Activated naive CD4-positive, alpha-beta T cell treated with anti-CD3 and anti-CD28 coated beads, Interleukin-2, amount 50 U/mL, for 24 hours (primary cell): ENCODE results near the gene CTRB2.
"Not testable (repeated sequence)": the region's sequence is repeated elsewhere in the genome, so short reads cannot be mapped to it uniquely, and the experiment has no call there.

Experiments used
- H3K27ac Mint-ChIP-seq: one replicate; pipeline ENCODE4 v1.8.0; 2021; ENCODE audit warnings: mild to moderate bottlenecking, mixed read lengths
- H3K27me3 Mint-ChIP-seq: one replicate; pipeline ENCODE4 v1.8.0; 2021; ENCODE audit warnings: mixed read lengths
- H3K36me3 Mint-ChIP-seq: one replicate; pipeline ENCODE4 v1.8.0; 2021; ENCODE audit warnings: mixed read lengths
- H3K4me1 Mint-ChIP-seq: one replicate; pipeline ENCODE4 v1.8.0; 2021; ENCODE audit warnings: mixed read lengths
- H3K4me3 Mint-ChIP-seq: one replicate; pipeline ENCODE4 v1.8.0; 2021; ENCODE audit warnings: mild to moderate bottlenecking, mixed read lengths
- H3K9me3 Mint-ChIP-seq: one replicate; pipeline ENCODE4 v1.8.0; 2021; ENCODE audit warnings: mixed read lengths

The CTRB2 gene

DNA sequence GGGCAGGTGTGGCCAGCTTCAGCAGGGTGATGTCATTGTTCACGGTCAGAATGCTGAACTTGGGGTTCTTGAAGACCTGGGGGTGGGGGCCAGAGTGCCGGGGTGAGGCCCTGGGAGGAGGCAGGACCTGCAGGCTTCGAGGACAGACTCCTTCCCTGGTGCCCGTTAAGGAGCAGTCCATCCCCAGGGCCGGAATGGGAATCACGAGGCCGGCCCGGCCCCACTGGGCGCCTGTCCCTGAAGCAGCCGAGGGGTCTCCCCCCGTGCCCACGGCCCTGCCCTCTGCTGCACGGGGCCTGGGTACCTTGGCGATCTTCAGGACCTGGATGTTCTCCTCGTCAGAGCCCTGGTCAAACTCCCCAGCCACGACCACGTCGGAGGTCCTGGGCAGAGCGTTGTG is 1.5 kb downstream of the CTRB2 start:
- H3K36me3 Mint-ChIP-seq, H3K27ac Mint-ChIP-seq, H3K9me3 Mint-ChIP-seq, H3K27me3 Mint-ChIP-seq, H3K4me3 Mint-ChIP-seq: not testable (repeated sequence)
- peaks cover 17% of the 10 kb centered on the region for H3K4me1 Mint-ChIP-seq

DNA sequence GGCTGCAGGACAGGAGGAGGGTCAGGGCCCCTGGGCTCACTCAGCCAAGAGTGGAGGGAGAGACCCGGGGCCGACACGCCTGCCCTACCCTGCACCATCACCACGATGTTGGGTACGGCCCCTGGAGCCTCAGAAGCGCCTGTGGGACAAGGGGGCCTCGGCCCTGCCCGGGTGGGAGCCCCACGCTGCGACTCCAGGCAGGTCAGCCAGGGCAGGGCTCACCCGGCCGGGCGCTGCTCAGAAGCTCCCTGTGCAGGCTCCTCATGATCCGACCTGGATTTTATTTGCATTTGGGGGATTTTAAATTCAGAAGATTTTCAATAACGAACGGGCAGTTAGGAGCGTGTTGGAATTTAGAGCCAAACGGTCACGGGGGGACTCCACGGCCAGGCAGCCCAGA is 2.1 kb downstream of the CTRB2 start:
- peaks cover 21% of the 10 kb centered on the region for H3K4me1 Mint-ChIP-seq
- not testable (repeated sequence) for H3K27ac Mint-ChIP-seq, H3K4me3 Mint-ChIP-seq, H3K9me3 Mint-ChIP-seq, H3K36me3 Mint-ChIP-seq, H3K27me3 Mint-ChIP-seq

DNA sequence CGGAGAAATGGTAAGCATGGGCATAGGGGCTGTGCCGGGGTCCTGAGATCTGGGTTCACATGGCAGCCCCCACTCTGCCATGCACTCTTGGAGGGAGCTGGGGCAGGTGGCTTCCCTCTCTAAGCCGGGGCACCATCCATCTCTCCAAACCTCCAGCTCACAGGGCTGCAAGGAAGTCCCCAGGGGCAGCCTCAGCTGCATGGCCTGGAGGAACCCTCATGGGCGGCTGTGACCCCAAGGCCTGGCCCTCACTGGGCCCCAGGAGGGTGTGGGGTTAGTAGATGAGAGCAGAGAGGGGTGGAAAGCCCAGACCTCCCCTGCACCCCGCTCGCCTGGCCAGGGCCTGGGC is 2.6 kb downstream of the CTRB2 start:
- Mint-ChIP-seq H3K4me3 (no peak overlapping the region), H3K27me3 (no peaks in the 10 kb centered on the region), H3K4me1 (peaks cover 22% of the 10 kb centered on the region), H3K27ac (no peak overlapping the region), H3K36me3 (no peaks in the 10 kb centered on the region), H3K9me3 (no peaks in the 10 kb centered on the region)

DNA sequence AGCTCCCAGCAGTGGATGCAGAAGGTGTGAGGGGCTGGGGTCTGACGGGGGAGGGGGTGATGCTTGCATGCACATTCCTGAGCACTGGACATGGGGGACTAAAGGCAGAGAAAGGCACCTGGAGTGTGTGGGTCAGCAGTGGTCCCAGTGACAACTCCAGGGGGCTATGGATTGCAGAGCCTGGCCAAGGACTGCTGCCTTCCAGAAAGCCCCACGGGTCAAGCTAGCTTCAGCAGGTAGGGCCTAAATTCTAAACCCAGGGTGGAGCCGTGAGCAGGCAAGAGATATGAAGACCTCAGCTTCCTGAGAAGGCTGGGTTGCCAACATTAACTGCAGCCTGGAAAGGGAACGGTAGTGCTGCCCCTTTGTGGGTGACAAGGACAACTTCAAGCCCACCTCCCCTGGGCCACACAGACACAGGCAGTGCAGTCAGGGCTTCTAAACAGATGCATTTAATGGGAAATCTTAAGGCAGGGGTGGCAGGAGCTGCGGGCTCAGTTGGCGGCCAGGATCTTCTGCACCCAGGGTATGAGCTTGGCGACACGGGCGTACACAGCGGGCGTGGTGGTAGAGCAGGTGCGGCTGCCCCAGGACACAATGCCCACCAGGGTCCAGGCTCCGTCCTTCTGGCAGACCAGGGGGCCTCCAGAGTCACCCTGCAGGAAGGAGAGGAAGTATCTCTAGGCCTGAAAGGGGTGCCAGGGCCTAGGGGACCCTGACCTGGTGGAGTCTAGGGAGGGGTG is 3.1 kb downstream of the CTRB2 start:
- no peaks in the 10 kb centered on the region for H3K9me3 Mint-ChIP-seq
- H3K4me1 Mint-ChIP-seq = peaks cover 25% of the 10 kb centered on the region
- no peaks in the 10 kb centered on the region for H3K27me3 Mint-ChIP-seq
- H3K36me3 Mint-ChIP-seq = no peaks in the 10 kb centered on the region
- H3K4me3 Mint-ChIP-seq = no peak overlapping the region
- no peak overlapping the region for H3K27ac Mint-ChIP-seq

DNA sequence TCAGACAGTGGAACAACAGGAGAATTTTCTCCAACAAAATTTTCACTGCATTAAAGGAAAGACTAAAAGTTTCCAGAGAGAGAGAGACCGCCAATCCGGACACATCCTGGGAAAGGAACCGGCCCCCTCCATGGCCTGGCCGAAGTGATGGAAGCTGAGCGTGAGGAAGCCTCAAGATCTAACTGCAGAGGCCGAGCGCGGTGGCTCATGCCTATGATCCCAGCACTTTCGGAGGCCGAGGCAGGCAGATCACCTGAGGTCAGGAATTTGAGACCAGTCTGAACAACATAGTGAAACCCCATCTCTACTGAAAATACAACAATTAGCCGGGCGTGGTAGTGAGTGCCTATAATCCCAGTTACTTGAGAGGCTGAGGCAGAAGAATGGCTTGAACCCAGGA is 3.9 kb downstream of the CTRB2 start:
- Mint-ChIP-seq H3K27ac (no peak overlapping the region), H3K4me3 (no peak overlapping the region), H3K27me3 (peaks cover 4% of the 10 kb centered on the region)

DNA sequence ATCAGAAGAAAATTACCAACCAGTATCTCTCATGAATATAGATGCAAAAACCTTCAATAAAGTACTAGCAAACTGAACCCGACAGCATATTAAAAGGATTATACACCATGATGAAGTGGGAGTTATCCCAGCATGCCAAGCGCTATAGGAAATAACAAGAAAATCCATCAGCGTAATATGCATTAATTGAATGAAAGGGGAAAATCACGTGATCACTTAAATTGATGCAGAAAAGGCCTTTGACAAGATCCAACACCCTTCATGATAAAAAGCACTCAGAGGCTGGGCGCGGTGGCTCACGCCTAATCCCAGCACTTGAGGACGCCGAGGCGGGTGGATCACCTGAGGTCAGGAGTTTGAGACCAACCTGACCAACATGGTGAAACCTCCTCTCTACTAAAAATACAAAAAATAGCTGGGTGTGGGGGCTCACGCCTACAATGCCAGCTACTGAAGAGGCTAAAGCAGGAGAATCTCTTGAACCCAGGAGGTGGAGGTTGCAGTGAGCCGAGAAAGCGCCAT is 4.8 kb downstream of the CTRB2 start:
- Mint-ChIP-seq H3K36me3 (no peaks in the 10 kb centered on the region), H3K9me3 (no peaks in the 10 kb centered on the region), H3K27me3 (peaks cover 8% of the 10 kb centered on the region)

More for the DNA sequence above, 3.9 kb downstream of the CTRB2 start:
- Mint-ChIP-seq H3K9me3 (no peaks in the 10 kb centered on the region), H3K36me3 (no peaks in the 10 kb centered on the region), H3K4me1 (peaks cover 25% of the 10 kb centered on the region)

DNA sequence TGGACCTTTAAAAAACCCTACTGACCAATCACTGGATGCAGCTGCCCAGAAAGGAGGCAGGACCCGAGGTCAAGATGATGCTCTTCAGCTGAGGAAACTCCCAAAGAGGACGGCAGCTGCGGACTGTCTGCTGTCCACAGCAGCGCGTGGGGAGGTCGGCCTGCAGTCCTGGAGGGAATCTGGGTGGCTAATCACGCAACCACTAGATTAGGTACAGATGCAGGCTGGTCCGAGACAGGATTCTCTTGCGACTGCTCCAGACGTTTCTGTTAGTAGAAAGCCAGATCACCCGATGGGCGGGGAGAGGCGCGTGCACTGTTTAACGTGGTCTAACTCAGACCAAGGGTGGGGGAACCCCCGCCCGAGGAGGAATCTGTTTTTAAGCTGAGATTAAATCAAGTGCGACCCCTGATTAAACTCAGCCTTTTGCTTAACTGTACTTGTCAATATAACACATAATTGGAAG is 8.8 kb downstream of the CTRB2 start:
- Mint-ChIP-seq H3K27me3 (peaks cover 8% of the 10 kb centered on the region), H3K36me3 (no peaks in the 10 kb centered on the region), H3K27ac (no peak overlapping the region), H3K4me3 (no peak overlapping the region), H3K4me1 (peaks cover 25% of the 10 kb centered on the region), H3K9me3 (no peaks in the 10 kb centered on the region)

More for the DNA sequence above, 4.8 kb downstream of the CTRB2 start:
- no peak overlapping the region for H3K27ac Mint-ChIP-seq
- H3K4me1 Mint-ChIP-seq = peaks cover 25% of the 10 kb centered on the region
- H3K4me3 Mint-ChIP-seq = no peak overlapping the region

DNA sequence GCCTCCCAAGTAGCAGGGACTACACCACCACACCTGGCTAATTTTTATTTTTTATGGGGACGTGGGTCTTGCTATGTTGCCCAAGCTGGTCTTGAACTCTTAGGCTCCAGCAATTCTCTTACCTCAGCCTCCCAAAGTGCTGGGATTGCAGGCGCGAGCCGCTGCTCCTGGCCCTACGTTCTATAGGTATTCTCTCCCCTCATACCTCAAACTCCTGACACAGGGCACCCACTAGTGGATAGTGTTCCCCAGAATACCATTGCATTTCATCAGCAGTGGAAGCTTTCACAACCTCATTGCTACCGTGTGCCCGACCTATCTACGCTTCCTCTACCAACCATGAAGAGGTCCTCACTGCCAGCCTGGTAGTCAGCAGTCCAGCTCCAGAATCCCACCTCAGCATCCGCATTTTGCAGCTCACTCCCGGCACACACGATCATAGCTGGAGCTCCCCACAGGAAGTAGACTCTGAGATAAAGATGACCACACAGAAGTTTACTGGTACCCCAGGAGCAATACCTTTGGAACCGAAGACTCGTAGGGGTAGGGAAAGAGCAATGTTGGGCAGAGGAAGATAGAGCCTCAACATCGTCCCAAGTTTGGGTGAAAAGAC is 9.3 kb downstream of the CTRB2 start:
- Mint-ChIP-seq H3K36me3 (no peaks in the 10 kb centered on the region), H3K4me1 (peaks cover 25% of the 10 kb centered on the region), H3K4me3 (no peak overlapping the region)

DNA sequence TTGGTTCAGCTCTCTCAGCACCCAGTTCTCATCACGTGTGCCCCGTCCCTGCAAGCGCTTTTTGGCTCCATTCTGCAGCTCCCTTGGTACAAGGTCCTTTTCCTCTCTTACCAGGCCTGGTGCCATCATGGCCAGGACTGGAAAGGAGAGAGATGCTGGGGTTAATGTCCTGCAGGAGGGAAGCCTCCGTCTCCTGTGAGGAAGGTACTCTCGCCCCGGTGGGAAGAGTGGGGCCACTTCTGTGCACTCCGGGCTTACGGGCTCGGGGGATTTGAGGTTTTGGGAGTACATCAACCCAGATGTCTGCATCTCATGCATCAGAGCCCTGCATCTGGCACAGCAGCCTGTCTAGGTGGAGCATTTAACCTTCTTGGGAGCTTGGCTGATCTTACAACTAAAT is 10.1 kb downstream of the CTRB2 start:
- H3K36me3 Mint-ChIP-seq = no peaks in the 10 kb centered on the region
- H3K27ac Mint-ChIP-seq = no peak overlapping the region
- no peak overlapping the region for H3K4me3 Mint-ChIP-seq
- H3K27me3 Mint-ChIP-seq = peaks cover 8% of the 10 kb centered on the region
- no peaks in the 10 kb centered on the region for H3K9me3 Mint-ChIP-seq
- peaks cover 22% of the 10 kb centered on the region for H3K4me1 Mint-ChIP-seq

More for the DNA sequence above, 9.3 kb downstream of the CTRB2 start:
- Mint-ChIP-seq H3K27me3 (peaks cover 8% of the 10 kb centered on the region), H3K27ac (no peak overlapping the region), H3K9me3 (no peaks in the 10 kb centered on the region)

DNA sequence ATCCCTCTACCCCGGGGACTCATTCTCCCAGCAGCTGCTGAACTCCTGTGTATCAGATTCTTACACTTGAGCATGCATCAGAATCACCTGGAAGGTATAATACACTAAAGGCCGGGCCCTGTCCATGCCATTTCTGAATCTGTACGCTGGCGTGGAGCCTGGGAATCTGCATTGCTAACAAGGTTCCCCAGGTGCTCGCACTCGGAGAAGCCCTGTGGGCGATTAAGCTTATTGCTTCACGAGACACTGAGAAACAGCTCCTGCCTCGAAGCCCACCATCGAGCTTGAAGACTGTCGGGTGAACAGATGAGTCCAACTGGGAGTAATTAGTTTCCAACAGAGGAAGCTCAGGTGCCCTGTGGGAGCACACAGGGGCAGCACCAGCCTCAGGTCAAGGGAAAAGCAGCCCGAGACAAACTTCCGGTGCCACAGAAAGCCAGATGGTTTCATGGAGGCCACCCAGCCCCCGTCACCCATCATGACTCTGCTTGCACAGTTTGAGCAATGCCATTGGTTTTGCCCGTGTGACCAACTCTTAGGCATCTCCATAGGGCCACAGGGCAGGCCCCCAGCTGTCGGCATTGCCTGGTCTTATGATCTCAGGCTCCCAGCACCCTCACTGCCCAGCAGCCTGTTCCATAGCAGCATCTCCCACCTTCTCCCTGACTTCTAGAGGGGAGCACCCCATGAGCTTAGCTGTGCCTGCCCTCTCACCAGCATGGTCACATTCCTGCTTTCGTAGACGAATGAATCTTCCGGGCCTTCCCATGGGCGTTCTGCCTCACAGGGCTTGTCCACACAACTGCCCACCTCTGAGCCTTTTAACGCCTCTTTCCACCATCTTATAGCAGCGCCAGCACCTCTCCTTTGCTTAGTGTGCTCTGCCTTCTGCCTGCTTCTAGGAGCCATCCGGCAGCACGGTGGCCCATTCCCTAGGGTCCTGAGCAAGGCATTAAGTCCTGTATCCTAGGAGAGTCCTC is 10.9 kb downstream of the CTRB2 start:
- H3K4me1 Mint-ChIP-seq = peaks cover 14% of the 10 kb centered on the region

DNA sequence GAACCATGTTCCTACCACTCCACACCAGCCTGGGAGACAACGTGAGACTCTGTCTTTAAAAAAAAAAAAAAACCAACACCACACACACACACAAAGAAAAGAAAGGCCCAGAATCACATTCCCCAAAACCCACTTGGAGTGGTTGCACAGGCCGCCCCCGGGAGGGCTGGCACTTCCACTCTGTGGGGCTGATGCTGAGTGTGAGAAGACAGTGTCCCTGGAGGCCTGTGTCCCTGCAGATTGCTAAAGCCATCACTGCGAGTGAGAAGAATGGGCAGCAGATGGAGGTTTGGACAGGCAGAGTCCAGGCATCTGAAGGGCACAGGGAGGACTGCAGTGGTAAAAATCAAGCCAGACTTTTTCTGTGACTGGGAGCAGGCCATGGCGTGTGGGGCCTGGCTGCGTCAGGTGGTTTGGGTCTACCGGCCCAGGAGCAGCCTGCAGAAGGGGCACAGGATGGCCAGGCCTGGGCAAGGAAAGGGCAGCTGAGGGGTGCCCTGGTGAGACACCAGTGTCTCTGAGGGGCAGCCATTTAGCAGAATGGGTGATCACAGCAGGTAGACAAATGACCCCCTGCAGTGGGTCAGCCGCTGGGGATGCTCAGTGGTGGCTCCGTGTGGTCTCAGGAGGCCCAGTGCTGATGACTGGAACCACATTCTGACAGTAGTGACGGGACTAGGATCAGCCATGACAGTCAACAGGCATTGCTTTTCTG is 13.1 kb downstream of the CTRB2 start:
- Mint-ChIP-seq H3K36me3 (no peaks in the 10 kb centered on the region), H3K4me3 (no peak overlapping the region), H3K27me3 (peaks cover 8% of the 10 kb centered on the region), H3K4me1 (no peaks in the 10 kb centered on the region), H3K27ac (no peak overlapping the region), H3K9me3 (no peaks in the 10 kb centered on the region)

More for the DNA sequence above, 10.9 kb downstream of the CTRB2 start:
- Mint-ChIP-seq H3K9me3 (no peaks in the 10 kb centered on the region), H3K4me3 (no peak overlapping the region), H3K36me3 (no peaks in the 10 kb centered on the region), H3K27ac (no peak overlapping the region), H3K27me3 (peaks cover 8% of the 10 kb centered on the region)

DNA sequence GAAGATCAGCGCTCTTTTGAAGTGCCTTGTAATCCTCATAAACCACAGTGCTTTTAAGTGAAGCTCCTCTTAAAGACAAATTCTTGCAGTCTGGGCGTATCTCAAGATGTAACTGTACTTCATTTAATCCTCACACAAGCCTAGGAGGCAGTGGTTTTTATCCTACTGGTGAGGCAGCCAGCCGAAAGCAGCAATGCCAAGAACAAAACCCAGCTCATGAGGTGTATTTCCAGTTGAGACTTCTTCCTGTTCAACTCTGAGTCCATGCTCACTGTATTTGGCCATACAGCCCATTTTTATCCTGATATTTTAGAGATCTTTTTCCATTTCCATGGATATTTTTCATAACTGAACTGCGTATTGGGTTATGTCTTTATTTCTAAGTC is 13.7 kb downstream of the CTRB2 start:
- Mint-ChIP-seq H3K9me3 (no peaks in the 10 kb centered on the region), H3K36me3 (no peaks in the 10 kb centered on the region), H3K4me3 (no peak overlapping the region), H3K27ac (no peak overlapping the region), H3K4me1 (no peaks in the 10 kb centered on the region), H3K27me3 (peaks cover 6% of the 10 kb centered on the region)

DNA sequence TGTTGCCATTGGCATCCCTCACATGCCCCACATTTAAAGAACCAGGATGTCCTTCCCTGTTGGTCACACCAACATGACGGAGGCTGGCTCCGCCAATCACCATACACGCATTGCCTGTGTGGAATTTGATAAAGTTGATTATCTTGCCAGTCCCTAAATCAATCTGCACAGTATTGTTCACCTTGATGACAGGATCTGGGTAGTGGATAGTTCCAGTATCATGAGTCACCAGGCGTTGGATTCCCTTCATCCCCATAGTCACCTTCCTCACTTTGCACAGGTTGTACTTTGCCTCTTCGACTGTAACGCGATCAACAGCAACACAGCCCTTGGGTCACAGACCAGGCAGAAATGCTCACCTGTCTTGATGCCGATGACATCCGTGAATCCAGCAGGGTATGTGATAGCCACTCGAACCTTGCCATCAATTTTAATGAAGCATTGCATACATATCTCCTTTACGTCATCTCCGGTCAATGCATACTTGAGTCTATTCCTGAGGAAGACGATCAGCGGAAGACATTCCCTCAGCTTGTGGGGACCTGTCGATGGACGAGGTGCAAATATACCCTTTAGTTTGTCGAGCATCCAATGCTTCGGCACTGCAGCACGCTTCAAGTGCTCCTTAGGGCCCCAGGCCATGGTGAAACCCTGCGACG is 14.2 kb downstream of the CTRB2 start:
- Mint-ChIP-seq H3K4me1 (no peaks in the 10 kb centered on the region), H3K4me3 (no peak overlapping the region), H3K36me3 (no peaks in the 10 kb centered on the region), H3K27me3 (peaks cover 2% of the 10 kb centered on the region), H3K9me3 (no peaks in the 10 kb centered on the region), H3K27ac (no peak overlapping the region)

DNA sequence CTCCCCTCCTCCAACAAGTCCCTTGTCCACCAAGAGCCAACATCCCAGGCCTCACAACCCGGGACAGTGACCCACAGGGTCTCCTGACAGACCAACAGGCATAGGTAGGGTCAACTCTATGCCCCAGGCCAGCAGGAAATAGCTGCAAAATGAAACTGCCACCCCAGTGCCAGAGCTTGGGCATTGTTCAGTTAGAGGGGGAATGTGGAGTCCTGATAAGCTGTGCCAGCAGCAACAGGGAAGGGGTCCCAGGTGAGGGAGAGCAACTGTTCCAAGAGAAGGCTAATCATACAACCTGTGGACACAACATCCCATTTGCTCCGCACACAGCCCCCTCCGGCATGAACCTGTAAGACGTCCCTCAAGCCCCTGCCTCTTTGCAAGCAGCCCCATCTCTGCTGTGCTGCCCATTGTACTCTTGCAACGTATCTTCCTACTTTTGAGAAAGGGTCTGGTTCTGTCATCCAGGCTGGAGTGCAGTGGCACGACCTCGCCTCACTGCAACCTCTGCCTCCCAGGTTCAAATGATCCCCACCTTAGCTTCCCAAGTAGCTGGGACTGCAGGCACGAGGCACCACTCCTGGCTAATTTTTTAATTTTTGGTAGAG is 17.2 kb downstream of the CTRB2 start:
- H3K9me3 Mint-ChIP-seq = no peaks in the 10 kb centered on the region
- H3K4me1 Mint-ChIP-seq = no peaks in the 10 kb centered on the region
- no peaks in the 10 kb centered on the region for H3K36me3 Mint-ChIP-seq
- H3K27ac Mint-ChIP-seq = no peak overlapping the region
- no peak overlapping the region for H3K4me3 Mint-ChIP-seq
- H3K27me3 Mint-ChIP-seq = no peaks in the 10 kb centered on the region
